Dedifferentiated amniotic fluid mesenchymal stem cell (primary cell): ENCODE measurements around the gene NTN1.

Experiments
- DNase-seq: peaks from one replicate; pipeline ENCODE4 v3.0.0-alpha.2; 2016; ENCODE audit errors: extremely low spot score

The NTN1 gene

GRCh38 chr17:9217151-9218056 lies 196.1 kb downstream of the NTN1 start:
- DNase-seq, result peak; percentile 80

DNA sequence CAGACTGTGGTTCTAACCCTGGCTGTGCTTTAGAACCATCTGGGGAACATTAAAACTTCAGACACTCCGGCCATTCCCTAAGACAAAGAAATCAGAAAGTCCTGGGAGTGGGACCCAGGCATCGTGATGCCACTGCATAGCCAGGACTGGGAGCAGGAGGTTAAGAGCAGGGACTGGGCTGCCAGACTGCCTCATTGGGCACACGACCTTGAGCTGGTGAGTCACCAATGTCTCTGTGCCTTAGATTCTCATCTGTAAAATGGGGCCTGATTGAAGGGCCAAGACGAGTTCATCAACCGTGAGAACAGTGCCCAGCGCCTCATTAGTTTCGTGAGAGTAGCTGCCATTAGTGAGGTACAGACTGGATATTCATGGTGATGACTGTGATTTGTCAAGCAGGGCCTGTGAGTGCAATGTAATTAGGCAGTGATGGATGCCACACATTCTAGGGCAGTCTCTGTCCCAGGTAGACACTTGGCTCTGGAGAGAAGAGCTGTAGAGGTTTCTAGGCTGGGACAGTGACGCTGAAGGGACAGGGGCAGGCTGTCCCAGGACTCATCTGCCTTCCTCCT lies 196.8 kb downstream of the NTN1 start:
- no peak for DNase-seq

- DNase-seq, result no peak
These were observed 197.6 kb downstream of the NTN1 start for GRCh38 chr17:9218911-9219310.

GRCh38 chr17:9219631-9220397 lies 198.5 kb downstream of the NTN1 start:
- DNase-seq, result no peak

DNA sequence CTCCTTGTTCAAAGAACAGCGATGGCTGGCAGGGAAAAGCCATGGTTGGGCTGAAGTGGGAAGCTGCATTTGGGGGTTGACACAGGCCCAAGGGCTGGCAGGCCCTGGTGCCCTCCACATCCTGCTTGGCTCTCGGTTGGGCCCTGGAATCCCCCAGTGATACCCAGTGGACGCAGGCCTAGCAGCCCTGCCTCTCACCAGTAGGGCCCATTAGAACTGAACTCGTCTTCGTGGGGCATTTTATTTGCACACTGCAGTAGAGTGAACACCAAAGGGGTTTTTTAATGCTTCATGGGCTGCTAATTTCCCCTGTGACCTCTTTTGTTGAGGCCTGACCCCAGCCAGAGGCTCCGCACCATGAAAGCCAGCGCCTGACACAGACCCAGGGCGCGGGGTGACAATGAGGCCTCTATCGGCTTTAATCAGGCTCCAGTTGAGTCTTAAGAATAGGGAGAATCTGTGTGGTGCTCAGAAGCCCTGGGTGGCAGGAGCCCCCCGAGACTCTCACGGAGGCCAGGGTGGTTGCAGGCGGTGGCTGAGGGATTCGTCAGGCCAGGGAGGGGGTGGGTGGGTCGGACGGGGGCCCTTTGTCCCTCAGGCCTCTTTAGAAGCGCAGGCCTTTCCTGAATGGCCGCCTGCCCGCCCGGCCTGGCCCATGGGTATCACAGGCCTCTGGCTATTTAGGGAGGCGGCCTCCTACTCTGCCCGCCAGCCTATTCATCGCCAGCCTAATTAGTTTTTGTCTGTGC lies 199.3 kb downstream of the NTN1 start:
- no peak for DNase-seq

DNA sequence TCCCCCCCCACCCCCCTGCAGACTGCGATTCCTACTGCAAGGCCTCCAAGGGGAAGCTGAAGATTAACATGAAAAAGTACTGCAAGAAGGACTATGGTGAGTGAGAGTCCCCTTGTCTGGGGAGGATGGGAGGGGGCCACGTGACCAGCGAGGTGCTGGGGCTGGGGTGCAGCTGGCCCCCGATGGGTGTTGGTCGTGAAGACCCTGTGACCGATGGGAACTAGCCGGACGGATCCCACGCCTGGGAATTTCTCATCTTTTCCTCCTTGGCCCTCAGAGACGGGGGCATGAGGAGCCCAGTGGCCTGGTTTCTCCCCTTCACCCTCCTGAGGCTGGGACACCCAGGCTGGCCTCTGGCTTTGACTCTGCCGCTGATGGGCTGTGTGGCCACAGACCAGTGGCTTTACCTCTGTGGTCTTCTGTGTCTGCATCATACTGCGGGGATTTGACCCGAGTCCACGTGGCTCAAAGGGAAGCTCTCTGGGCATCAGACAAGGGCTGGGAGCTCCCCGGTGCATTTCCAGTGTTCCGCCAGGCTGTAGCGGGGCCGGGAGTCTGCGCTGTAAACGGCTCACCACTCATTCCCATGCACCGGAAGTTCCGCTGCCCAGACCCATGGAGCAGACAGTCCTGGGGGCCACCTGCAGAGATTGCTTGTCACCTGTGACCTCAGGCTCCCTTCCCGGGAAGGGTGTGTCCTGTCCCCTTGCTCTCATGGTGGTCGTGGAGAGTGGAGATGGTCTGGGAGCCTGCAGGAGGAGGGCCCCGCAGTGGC lies 200.0 kb downstream of the NTN1 start:
- no peak for DNase-seq

DNA sequence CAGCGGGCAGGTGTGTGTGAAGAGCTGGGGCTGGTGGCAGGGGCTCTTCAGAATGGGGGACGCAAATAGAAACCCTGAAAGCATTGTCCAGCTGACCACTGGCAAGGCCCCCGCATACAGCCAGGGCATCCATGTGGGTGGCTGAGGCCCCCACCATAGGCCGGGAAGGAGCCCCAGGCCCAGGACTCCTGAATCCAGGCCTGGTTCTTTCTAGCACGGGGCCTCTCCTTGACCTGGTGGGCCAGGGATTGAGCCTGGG lies 200.5 kb downstream of the NTN1 start:
- no peak for DNase-seq

DNA sequence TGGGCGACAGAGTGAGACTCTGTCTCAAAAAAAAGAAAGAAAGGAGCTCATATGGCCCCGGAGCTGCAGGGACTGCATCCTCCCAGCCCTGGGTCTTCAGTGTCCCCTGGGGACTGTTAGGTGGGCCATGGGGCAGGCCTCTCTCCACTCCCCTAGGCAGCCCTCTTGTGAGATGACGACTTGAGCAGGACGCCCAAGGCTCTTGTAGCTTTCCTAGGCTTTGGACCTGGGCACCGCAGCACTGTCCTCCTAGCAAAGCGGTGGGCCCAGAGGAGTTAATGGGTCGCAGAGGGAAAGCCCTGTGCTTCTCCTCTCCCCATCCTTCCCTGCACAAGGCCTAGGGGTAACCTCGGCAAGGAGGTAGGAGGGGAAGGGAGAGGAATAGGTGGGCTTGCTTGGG lies 202.2 kb downstream of the NTN1 start:
- no peak for DNase-seq

DNA sequence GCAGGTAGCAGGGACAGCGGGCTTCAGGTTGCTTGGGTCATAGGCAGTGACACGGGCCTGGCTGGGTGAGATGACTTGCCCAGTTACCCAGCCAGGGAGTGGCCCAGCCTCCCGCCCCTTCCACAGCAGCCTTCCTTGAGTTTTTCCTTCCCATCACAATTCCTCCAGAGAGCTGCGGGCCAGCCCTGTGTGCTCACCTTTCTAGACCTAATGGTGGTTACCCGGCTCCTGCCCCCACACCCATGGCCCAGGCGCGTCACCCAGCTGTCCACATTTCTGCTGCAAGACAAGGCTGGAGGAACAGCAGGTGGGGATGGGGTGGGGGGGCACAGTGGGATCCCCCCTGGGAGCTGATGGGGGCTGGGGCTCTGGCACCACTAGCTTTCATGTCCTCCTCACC lies 203.2 kb downstream of the NTN1 start:
- no peak for DNase-seq

GRCh38 chr17:9225305-9226101 lies 204.2 kb downstream of the NTN1 start:
- DNase-seq, result no peak

DNA sequence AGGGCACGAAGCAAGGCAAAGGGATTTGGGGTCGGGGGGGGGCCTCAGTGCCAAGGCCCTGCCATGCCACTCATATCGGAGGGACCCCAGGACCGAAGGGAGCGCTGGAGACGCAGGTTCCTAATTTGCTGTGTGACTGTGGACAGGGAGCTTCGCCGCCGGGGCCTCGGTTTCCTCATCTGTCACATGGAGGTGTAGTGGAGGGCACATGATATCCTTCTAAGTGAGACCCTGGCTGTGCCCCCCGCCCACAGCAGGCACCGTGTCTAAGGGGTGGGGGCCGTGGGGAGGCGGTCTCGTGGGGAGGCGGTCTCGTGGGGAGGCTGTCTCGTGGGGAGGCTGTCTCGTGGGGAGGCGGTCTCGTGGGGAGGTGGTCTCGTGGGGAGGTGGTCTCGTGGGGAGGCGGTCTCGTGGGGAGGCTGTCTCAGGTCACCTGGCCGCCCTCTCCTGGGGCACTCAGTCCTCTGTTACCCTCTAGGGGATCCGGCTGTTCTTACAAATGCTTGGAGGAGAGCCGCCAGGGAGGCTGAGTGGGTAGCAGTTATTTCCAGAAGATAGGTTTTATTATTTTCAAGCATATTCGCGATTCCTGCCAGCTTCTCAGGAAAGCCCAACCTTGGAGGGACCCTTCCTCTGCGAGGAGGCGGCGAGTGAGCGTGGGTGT lies 205.0 kb downstream of the NTN1 start:
- no peak for DNase-seq

GRCh38 chr17:9226794-9227135 lies 205.5 kb downstream of the NTN1 start:
- DNase-seq, result no peak

DNA sequence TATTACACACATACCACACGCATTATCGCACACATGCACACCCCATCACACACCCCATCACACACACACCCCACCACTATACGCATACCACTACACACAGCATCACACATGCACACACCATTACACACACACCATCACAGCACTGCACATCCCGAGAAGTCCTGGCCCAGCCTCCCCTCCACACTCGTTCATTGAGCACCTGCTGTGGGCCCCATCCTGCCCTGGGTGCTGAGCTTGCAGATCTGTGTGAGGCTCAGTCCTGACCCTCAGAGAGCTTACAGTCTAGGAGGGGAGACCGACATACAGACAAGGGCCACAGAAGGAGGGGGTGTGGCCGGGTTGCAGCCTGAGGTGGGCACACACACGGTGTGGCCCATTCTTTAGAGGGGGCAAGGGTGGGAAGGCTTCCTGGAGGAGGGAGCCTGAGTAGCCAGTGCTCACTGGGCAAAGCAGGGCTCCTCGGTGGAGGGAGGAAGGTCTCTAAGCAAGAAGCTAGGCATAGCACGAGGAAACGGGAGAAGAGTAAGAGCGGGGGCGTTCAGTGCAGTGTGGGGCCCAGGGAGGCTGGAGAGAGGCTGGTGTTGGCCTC lies 206.6 kb downstream of the NTN1 start:
- DNase-seq, result no peak

- peak; percentile 29 for DNase-seq
These were observed 207.3 kb downstream of the NTN1 start for GRCh38 chr17:9228408-9229159.

- DNase-seq, result no peak
These were observed 208.0 kb downstream of the NTN1 start for GRCh38 chr17:9229160-9229825.

GRCh38 chr17:9229826-9230201 lies 208.5 kb downstream of the NTN1 start:
- DNase-seq, result no peak

GRCh38 chr17:9230346-9230745 lies 209.0 kb downstream of the NTN1 start:
- no peak for DNase-seq

- no peak for DNase-seq
These were observed 209.6 kb downstream of the NTN1 start for GRCh38 chr17:9230861-9231260.
